Skeletal muscle cell (primary cell): ENCODE data around the gene SRGAP2.
"Not testable (repeated sequence)": the region's sequence is repeated elsewhere in the genome, so short reads cannot be mapped to it uniquely, and the experiment has no call there.

ENCODE experiments used
- DNase-seq: peaks from one replicate; pipeline ENCODE4 v3.0.0-alpha.2; 2010; ENCODE audit warnings: low read depth
- H3K4me3 ChIP-seq: 2 replicates; pipeline ENCODE4 v1.5.1; 2011; ENCODE audit warnings: low read depth, mild to moderate bottlenecking, control low read depth, low read length, moderate library complexity

The SRGAP2 gene

DNA sequence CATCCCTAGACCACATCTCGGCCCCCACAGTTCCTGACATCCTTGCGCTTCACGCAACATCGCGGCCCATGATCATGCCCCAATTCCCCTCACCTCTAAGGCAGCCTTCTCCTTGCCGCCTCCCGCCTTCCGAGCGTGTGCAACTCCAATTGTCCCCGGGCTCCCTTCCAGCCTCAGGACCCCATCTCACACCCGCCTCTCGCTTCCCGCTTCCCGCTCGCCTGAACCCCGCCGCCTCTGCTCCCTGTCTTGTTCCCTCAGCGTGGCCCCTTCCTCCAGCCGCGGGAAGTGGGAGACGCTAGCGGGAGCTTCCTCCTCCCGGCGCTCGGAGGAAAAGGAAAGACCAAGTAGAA is 794 bp downstream of the SRGAP2 start:
- H3K4me3 ChIP-seq = peak overlapping the region; percentile 44
- not testable (repeated sequence) for DNase-seq

- peak overlapping the region; percentile 47 for H3K4me3 ChIP-seq
- not testable (repeated sequence) for DNase-seq
Measured at GRCh38 chr1:206204871-206205270, 1.5 kb downstream of the SRGAP2 start.

- not testable (repeated sequence) for DNase-seq
- peak overlapping the region; percentile 11 for H3K4me3 ChIP-seq
Measured at GRCh38 chr1:206205569-206205968, 2.2 kb downstream of the SRGAP2 start.

- DNase-seq = not testable (repeated sequence)
Measured at GRCh38 chr1:206210802-206211201, 7.5 kb downstream of the SRGAP2 start.

DNA sequence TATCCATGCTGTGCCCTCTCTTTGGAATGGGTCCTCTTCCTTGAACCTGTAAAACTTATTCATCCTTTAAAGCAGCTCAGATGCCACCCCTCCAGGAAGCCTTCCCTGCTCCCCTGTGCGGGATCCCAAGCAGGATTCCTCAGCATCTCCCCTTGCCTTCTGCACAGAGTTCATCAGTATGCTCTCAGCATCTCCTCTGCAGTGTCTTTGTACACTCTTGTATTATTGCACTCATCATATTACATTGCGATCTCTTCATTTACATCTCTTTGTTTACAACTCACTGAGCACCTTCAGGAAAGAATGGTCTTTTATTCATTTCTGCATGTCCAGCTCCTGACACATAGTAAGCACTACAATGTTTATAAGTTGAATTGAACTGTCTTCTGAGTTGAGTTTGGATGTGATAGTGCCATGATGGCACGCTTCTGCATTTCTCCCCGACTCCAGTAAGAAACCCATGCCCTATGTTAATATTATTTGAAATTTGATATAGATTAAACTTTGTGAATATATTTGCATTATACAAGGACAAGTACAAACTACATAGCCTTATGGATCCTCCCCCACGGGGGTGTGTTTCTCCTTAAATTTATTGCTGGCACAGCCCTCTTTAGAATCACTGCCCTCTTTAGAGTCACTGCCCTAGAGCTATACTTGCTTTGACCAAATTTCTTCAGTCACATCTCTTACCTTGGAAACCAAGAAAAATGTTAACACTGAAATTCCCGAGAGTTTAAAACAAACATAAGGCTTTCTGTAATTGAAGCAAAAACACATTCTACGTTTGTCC is 12.5 kb downstream of the SRGAP2 start:
- H3K4me3 ChIP-seq, DNase-seq: not testable (repeated sequence)

More at GRCh38 chr1:206210802-206211201, 7.5 kb downstream of the SRGAP2 start:
- not testable (repeated sequence) for H3K4me3 ChIP-seq

DNA sequence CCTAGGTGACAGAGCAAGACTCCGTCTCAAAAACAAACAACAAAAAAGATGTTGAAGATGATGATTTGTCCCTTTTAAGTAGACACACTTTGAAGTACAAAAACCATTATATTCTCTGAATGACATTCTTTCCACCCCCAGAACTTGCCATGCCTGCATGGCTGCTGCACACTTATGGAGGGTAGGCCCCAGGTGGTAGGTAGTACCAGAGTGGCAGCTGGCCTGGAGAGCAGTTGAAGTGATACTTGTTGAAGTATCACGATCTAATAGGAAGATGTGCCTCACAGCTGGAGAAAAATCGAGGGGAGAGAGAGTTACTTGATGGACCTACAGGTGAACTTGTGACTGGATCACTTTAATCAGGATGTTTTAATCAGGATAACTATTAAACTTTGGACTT is 14.9 kb downstream of the SRGAP2 start:
- DNase-seq = not testable (repeated sequence)

GRCh38 chr1:206218765-206219164 is 15.4 kb downstream of the SRGAP2 start:
- H3K4me3 ChIP-seq, DNase-seq: not testable (repeated sequence)

More for the DNA sequence above, 14.9 kb downstream of the SRGAP2 start:
- H3K4me3 ChIP-seq = not testable (repeated sequence)

DNA sequence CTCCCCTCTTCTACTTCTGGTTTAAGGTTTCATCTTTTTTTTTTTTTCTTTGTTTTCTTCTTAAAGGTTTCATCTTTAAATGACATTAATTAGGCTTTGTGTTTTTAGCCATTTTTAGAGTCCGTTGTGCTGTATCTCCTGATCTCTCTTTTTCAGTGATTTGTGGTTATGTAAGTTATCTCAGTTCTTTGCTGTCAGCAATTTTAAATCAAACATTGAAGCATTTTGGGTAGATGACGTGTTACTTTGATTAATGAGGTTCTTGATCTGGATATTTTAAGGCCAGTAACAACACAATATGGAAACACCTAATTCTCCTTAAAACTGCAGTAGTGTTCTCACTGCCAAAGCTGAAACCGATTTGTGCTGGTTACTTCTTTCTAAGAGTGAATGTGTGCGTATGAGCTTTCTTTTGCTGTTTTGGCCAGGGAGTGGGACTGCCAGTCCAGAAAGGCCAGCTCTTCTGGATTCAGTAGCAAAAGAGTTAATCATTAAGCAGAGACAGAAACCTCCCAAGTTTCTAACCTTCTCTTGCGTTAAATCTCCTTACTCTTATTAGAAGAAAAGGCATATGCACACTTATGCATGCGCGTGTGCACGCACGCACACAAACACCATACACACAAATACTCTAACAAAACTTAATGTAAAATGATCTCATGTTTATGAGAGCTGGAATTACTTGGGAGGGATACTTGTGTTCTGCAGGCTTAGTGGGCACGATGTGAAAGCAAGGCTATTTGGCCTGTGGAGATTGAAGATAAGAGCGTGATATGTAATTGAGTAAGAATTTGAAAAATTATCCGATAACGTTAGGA is 16.4 kb downstream of the SRGAP2 start:
- H3K4me3 ChIP-seq, DNase-seq: not testable (repeated sequence)

- DNase-seq = not testable (repeated sequence)
Measured at GRCh38 chr1:206220332-206221000, 17.1 kb downstream of the SRGAP2 start.

DNA sequence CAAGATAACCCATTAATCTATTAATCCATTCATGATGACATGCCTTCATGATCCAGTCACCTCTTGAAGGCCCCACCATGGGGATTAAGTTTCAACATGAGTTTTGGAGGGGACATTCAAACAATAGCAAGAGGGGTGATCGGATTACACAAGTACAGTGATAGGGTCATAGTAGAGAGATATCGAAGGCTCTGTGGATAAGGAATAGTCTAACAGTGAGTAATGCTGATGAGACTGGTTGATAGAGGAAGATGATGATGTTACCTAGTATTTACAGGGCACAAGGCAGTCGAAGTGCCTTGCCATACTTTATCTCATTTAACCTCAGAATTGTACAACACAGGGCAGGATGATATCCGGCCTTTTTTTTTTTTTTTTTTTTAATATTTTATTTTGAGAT is 18.2 kb downstream of the SRGAP2 start:
- DNase-seq = not testable (repeated sequence)

More at GRCh38 chr1:206220332-206221000, 17.1 kb downstream of the SRGAP2 start:
- H3K4me3 ChIP-seq = not testable (repeated sequence)

DNA sequence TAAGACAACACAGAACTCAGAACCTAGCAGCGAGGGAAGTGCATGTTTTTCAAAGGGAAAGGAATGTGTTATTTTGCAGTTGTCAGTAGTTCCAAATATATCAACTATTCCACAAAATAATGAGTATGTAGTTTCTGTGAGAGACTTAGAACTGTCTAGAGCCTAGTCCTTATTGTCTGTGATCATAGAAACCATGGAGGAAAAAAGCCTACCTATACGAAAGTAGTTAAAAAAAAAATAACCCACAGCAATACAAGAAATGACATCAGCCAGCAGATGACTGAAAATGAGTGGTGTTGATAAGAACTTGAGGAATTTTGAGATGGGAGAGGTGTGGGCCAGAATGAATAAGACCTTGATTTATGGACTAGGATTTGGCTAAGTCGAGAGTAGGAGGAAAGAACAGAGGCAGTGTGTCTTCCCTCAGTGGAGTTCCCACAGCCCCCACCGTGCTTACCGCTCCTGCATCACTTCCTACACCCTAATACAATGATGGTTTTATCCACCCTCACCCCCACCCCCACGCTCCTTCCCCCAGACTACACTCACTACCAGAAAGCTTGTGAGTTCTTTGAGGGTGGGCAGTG is 20.9 kb downstream of the SRGAP2 start:
- not testable (repeated sequence) for H3K4me3 ChIP-seq, DNase-seq

More for the DNA sequence above, 18.2 kb downstream of the SRGAP2 start:
- not testable (repeated sequence) for H3K4me3 ChIP-seq

DNA sequence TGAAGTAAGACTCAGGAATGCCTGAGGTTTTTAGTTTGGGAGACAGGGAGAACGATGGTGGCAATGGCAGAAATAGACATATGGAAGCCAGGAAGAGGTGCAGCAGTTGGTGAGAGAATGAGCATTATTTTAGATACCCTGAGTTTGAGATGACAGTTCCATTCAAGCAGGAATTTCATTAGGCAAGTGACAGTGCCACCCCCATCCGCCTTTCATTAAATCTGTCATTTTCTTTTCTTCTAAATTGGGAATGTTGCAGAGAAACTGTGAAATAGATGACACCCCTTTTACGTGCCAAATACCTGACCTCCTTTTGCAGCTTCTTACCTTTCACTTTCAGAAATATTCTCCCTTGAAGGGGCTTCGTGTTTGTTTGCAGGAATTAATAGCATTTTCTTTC is 22.0 kb downstream of the SRGAP2 start:
- not testable (repeated sequence) for DNase-seq, H3K4me3 ChIP-seq

GRCh38 chr1:206226886-206227285 is 23.5 kb downstream of the SRGAP2 start:
- not testable (repeated sequence) for H3K4me3 ChIP-seq, DNase-seq

GRCh38 chr1:206229286-206229685 is 25.9 kb downstream of the SRGAP2 start:
- not testable (repeated sequence) for H3K4me3 ChIP-seq

GRCh38 chr1:206231989-206232388 is 28.6 kb downstream of the SRGAP2 start:
- not testable (repeated sequence) for H3K4me3 ChIP-seq, DNase-seq

More at GRCh38 chr1:206229286-206229685, 25.9 kb downstream of the SRGAP2 start:
- DNase-seq = not testable (repeated sequence)

DNA sequence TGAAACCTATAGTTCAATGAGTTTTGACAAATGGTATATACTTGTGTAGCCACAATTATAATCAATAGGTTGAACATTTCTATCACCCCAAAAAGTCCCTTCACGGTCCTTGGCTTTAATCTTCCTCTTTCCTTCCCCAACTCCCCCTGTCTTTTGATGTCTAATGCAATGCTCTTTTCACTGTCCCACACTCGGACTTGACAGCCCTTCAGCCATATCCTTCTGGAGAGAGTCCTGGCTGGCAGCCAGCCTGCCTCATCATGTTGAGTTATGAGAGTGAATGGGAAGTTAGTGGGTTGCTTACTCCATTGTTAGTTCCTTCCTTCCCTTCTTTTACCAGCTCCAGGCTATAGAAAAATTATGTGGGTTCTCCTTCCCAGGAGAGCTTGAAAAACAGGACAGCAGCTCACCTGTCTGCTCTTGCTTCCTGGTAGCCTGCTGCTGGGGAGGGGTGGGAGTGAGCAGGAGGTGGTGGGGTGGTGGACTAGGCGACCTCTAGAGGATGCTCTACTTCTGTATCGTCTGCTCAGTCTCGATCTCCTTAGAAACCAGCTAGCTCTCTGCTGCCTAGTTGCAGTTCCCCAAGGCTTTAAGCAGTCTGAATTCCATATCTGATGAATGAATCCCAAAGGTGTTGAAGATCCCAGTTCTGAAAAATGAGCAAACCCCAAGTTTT is 29.8 kb downstream of the SRGAP2 start:
- not testable (repeated sequence) for DNase-seq, H3K4me3 ChIP-seq

GRCh38 chr1:206234189-206234916 is 31.0 kb downstream of the SRGAP2 start:
- DNase-seq, H3K4me3 ChIP-seq: not testable (repeated sequence)

DNA sequence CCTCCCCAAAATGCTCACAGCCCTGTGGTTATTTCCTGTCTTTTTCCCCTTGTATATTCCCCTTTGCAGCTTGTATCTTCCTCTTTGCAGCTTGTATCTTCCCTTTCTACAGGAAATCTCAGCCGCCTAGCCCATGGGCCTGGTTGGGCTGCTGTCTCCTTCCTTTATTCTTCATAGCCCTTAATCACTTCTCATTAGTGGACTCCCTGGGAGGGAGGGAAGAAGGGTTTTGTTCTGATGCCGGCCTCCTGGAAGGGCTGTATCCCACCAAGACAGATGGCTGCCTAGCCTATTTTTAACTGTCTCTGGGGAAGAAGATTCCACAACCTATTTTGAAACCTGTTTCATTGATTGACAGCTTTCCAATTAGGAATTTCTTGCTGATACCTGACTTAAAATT is 31.8 kb downstream of the SRGAP2 start:
- not testable (repeated sequence) for H3K4me3 ChIP-seq, DNase-seq
